GM18499 (cell line): ENCODE measurements around the gene SCAP.
"Not testable (repeated sequence)": the region's sequence is repeated elsewhere in the genome, so short reads cannot be mapped to it uniquely, and the experiment has no call there.

Source experiments
- ATAC-seq: cut with Tn5 transposase; IDR thresholded peaks from one replicate; pipeline ENCODE4 v1.9.1; 2021; ENCODE audit warnings: moderate number of reproducible peaks; ENCODE audit not compliant: insufficient read depth, unreplicated experiment

SCAP gene

DNA sequence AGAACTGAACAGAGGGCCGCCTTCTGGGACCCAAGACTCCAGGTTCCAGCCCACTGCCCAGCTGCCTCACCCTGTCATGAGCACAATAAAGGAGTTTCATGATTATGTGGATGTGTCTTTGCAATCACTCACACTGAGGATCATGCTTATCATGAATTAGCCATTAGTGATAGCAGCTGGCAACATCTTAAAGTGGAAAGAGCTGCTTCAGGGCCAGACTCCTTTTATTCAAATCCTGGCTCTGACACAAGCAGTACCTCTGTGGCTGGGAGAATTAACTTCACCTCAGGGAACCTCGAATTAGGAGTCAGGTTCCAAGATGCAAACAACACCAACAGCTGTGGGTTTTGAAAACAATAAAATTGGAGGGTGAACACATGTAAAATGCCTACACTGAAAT lies 6.6 kb upstream of the SCAP start:
- ATAC-seq = no peak

DNA sequence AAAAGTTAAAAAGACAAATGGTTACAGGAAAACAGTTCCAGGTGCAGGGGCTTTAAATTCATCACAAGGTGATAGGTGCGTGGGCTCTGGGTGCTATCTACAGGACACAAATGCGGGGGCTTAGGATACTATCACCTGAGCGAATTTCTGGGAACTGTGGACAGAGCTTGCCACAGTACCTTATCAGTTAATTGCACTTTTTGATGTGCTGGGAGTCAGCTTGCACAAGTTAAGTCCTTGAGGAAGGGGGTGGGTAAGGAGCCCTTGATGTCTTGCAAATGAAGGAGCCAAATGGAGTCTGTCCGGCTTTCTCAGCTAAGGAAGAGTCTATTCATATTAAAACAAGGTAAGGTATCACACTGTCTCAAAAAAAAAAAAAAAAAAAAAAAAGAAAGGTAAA lies 6.0 kb upstream of the SCAP start:
- ATAC-seq = not testable (repeated sequence)

DNA sequence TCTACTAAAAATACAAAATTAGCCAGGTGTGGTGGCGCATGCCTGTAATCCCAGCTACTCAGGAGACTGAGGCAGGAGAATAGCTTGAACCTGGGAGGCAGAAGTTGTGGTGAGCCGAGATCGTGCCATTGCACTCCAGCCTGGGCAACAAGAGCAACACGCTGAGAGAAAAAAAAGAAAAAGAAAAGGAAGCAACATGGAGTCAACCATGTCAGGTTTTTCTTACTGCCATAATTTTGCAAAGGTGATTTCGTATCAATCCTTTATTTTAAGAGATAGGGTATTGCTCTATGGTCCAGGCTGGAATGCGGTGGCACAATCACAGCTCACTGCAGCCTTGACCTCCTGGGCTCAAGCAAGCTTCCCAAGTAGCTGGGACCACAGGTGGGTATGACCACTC lies 4.5 kb upstream of the SCAP start:
- ATAC-seq = not testable (repeated sequence)

DNA sequence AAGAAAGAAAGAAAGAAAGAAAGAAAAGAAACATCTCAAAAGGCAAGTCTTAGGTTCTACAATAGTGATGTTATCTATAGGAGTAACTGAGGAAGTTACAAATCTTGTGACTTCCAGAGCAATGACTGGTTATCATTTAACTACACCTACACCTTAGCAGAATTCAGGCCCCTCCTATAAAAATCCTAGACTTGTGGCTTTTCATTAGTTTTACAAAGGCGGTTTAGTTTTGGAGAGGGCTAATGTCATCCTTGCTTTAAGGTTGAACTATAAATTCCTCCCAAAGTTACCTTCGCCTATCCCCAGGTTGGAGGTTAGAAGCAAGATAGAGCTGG lies 4.1 kb upstream of the SCAP start:
- no peak for ATAC-seq

DNA sequence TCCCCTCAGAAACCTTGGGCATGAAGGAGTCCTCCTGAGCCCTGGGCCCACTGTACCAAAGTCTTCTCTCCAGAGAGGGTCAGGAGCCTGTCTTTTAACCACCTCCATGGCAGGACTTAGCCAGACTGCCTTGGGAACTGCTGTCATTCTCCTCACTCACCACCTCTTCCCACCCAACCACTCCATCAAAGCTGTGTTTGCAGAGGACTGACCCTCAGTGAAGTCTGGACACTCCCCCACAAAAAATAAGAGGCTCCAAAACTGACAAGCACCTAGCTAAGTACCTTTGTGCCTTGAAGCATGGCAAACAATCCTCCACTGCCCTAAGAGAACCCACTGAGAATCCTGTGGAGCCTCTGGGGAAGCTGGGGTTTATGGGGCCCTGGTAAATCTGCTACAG lies 2.3 kb upstream of the SCAP start:
- no peak for ATAC-seq

DNA sequence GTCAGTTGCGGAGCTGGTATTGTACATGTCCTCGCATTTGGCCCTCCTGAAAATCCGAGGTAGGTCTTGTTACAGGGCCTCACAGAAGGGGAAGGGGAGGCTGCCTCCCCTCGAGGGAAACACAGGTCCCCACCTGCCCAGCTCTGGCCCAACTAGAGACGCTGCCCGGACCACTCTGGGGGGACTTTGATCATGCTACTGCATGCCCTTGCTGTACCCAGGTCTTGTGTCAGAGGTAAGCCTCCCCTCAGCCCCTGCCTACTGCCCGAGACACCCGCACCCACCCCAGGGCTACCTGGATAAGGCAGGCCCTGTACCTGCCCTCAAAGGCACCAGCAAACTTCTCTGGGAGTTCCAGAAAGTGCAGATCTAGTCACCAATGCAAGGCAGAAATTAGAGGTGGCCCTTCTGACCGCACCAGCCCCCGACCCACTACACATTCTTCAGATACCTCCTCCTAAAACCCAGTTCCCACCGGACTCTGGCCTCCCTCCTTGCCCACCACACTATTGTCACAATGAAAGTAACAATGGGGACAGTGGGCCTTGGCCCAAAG lies 981 bp upstream of the SCAP start:
- ATAC-seq = no peak

DNA sequence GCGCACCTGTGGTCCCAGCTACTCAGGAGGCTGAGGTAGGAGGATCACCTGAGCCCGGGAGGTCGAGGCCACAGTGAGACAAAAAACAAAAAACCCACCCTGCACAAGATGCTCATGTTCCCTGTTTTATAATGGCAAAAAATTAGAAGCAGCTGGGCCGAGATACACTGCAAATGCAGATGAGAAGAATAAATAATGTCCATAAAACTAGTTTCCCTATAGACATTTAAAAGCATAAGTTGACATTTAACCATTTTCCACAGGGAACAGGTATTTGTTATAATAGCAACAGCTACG lies 537 bp upstream of the SCAP start:
- no peak for ATAC-seq

DNA sequence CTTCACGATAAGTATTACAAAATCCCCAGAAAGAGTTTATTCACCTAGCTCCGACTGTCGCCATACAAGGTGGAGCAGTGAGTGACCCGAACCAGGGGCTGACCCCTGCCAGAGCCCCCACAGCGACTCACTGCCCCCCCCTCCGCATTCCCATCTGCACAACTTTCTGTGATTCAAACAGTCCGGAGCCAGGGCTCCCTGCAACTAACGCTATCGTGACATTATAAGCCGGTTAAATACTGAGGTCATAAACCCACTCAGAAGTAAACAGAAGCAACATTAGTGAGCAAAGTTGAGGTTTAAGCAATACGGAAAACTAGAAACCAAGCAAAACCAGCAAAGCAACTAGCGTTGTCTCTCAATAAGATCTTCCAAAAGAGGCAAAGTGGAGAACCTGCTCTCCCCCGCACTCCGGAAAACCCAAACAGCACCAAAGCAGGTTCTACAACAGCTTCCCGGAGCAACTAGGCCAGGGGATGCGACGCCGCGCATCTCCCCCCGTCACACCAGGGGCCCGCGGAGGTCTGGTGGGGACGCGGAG lies 642 bp downstream of the SCAP start:
- no peak for ATAC-seq

DNA sequence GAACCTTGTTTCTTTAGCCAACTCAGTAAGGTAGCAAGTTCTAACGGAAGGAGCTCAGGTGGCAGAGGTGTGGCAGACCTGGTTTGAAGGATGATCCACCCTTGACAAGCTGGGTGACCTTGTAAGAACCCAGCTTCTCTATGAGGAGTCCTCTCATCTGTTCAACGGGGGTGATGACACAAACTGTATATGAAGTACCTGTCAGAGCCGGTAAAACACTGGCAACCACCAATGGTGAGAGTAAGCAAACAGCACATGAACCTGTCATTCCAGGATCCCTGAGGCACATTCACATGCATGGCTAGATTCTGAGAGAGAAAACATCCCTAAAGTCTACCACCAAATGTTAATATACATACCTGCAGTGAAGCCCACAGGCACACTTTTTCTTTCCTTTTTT lies 2.4 kb downstream of the SCAP start:
- ATAC-seq = no peak

DNA sequence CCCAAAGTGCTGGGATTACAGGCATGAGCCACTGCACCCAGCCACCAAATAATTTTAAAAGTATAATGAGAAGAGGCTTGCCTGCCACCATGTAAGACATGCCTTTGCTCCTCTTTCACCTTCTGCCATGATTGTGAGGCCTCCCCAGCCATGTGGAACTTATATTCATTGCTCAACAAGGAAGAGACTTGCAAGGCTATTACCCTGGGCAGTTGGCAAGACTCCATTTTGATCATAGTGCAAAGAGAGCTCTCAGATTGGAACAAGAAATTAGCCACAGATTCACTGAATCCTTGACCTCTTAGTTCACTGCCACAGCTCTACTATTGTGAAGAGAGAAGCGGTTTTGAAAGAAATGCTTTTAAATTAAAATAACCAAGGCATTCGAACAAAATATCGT lies 6.1 kb downstream of the SCAP start:
- ATAC-seq = no peak

DNA sequence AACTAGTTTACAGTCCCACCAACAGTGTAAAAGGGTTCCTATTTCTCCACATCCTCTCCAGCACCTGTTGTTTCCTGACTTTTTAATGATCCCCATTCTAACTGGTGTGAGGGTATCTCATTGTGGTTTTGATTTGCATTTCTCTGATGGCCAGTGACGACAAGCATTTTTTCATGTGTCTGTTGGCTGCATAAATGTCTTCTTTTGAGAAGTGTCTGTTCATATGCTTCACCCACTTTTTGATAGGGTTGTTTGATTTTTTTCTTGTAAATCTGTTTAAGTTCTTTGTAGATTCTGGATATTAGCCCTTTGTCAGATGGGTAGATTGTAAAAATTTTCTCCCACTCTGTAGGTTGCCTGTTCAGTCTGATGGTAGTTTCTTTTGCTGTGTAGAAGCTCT lies 7.4 kb downstream of the SCAP start:
- ATAC-seq = not testable (repeated sequence)

DNA sequence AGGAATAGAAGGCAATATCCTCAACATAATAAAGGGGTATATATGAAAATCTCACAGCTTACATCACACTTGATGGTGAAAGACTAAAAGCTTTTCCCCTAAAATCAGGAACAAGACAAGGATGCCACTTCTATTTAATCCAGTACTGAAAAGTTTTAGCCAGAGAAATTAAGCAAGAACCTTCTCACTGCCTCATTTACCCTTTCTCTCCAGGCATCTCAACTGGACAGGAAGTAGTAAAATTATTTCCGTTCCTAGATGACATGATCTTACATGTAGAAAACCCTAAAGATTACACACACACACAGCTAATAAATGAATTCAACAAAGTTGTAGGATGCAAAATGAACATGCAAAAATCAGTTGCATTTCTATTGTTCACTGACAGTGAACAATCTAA lies 11.2 kb downstream of the SCAP start:
- ATAC-seq = no peak

DNA sequence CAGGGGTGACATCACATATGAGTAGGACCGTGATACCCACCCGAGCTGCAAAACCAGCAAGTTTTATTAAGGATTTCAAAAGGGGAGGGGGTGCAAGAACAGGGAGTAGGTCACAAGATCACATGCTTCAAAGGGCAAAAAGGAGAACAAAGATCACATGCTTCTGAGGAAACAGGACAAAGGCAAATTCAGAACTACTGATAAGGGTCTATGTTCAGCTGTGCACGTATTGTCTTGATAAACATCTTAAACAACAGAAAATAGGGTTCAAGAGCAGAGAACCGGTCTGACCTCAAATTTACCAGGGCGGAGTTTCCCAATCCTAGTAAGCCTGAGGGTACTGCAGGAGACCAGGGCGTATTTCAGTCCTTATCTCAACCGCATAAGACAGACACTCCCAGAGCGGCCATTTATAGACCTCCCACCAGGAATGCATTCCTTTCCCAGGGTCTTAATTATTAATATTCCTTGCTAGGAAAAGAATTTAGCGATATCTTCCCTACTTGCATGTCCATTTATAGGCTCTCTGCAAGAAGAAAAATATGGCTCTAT lies 16.1 kb downstream of the SCAP start:
- not testable (repeated sequence) for ATAC-seq

DNA sequence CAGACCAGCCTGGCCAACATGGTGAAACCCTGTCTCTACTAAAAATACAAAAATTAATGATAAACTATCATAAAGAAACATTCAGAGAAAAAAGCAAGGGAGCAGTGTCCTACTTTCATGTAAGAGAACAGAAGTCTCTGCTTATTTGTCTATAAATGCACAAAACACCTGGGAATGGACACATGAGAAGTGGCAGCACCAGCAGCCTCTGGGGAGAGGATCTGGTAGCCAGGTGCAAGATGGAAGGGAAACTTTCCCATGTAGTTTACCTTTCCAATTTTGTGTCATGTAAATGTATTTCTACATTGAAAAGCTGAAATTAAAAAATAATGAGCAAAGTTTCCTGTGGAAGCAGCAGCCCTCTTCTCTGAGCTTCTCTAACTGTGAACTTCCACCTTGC lies 18.8 kb downstream of the SCAP start:
- ATAC-seq = no peak

DNA sequence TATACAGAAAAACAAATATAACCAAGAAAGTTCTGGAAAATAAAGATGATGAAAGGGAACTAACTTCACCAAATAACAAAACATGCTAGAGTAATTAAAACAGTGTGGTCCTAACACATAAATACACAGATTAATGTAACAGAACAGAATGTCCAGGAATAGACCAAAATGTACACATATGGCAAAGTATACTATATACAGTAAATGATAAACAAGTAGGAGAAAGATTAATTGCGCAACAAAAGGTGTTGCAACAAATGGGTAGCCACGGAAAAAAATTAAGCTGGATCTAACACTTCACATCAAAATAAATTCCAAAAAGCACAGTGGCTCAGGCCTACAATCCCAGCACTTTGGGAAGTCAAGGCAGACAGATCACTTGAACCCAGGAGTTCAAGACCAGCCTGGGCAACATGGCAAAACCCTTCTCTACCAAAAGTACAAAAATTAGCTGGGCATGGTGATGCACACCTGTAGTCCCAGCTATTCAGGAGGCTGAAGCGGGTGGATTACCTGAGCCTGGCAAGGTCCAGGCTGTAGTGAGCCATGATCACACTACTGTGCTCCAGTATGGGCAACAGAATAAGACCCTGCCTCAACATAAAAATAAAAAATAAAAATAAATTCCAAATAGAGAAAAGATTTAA lies 19.8 kb downstream of the SCAP start:
- ATAC-seq = no peak

DNA sequence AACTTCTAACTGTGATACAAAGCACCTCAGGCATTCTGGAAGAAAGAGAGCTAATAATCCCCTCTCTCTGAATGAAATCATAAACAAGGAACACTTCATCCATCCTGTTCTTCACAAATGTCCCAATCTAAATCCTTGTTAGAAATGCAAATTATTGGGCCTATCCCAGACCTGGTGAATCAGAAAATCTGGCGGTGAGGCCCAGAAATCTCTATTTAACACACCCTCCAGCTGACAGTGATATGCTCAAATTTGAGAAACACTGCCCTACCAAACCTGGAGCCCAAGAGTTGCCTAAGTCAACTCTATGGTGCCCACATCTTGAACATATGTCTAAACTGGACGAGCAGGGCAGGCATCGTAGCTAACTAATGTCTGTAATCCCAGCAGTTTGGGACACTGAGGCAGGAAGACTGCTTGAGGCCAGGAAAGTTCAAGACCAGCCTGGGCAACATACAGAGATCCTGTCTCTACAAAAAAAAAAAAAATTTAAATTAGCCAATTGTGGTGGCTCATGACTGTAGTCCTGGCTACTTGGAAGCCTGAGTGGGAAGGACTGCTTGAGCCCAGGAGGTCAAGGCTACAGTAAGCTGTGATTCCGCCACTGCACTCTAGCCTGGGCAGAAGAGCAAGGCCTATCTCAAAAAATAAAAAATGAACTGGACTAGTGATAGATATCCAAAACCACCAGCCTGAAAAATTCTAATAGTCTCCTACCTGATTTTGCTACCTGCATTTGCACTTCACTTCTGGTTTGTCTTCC lies 23.1 kb downstream of the SCAP start:
- no peak for ATAC-seq

DNA sequence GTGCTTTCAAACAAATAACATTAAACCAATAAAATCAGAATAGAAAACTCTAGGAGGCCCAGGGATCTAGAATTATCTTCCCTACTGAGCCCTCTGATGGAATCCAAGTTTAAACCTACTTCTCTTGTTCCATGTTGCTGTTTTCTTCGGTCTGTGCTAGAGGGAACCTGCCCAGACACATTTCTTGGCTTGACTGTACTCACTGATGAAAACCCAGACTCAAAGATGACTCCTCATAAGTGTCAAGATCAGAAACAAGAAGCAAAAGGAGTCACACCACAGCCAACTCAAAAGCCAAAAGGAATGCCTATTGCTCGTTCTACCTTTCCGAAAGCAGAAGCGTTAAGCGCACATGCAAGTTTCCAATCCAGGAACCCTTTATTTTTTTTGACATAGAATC lies 31.6 kb downstream of the SCAP start:
- no peak for ATAC-seq

DNA sequence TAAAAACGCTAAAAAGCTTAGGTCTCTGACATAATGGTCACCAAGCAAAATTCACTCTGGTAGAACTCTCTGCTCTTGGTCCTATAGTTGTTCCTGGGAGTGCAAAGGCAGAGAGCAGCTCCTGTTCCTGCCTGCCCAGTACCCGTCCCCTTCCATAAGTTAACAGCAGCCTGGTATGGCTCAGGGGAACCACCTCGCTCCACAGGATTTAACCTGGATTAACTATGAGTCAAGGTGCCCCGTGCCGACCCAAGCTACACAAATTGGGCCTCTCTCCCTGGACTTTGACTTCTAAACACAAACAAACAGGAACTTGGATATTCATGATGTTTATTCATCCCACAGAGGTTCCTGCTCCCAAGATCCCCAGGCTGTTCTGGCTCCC lies 32.1 kb downstream of the SCAP start:
- ATAC-seq = no peak

DNA sequence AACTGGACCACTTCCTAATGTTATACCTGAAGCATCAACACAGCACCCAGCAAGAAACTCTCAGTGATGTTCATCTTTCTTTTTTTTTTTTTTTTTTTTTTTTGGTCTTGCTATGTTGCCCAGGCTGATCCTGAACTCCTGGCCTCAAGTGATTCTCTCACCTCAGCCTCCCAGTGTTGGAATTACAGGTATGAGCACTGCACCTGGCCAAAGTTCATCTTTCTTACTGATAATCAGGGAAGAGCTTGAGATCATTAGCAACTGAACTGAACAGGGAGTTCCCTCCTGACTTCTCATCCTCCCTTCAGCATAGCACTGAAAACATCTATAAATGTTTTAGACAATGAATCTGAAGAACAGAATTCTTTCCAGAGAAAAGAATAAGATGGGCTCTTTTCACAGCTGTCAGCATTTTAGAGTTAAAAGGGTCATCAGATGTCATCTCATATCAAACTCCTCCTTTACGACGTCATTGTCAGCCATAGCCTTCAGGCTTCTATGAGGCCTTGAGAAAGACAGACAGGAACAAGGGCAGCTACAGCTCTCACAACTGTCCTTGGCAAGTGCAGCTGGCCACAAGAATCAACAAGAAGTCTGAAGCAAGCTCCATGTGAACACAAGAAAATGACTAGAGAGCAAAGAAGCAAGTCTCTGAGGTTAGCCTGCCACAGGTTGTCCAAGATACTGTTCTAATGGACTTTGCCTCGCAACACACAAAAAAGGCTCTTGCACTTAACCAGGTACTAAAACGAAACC lies 33.8 kb downstream of the SCAP start:
- ATAC-seq = no peak

DNA sequence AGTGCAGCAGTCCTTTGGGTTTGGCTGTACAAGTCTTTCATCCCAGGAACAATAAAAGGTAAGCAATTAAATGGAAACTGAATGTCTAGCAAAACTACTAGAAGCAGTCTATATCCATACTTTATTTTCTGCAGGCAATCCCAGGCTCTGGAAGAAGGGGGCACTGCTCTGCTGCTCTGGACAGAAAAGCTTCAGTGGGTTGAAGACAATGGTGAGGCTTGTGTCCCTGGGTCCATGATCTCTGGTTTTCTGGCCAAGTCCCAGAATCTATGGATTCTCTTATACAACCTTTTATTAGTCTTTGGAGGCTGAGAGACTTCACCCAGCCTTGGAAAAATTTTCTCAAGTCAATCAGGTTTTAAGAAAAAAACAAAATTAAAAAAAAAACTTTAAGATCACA lies 35.6 kb downstream of the SCAP start:
- no peak for ATAC-seq

DNA sequence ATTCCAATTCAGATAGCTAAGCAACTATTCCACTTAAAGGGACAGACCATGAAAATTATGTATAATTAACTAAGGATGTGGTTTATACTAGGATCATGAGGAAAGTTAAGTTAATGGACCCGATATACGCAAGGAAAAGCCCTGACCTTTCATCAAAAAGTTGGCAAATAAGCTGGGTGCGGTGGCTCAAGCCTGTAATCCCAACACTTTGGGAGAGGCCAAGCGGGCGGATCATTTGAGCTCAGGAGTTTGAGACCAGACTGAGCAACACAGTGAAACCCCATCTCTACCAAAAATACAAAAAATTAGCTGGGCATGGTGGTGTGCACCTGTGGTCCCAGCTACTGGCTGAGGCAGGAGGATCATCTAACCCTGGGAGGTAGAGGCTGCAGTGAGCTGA lies 39.6 kb downstream of the SCAP start:
- ATAC-seq = no peak
